HEK293T (cell line): Measurements from ENCODE around the gene SPRY1.

Experiments used
- ARNT ChIP-seq: fragments of 450-650 bp; IDR thresholded peaks from 2 replicates; pipeline ENCODE4 v1.6.1; 2017; ENCODE audit warnings: mild to moderate bottlenecking
- BHLHE40 ChIP-seq: fragments of 450-650 bp; IDR thresholded peaks from 2 replicates; pipeline ENCODE4 v1.6.1; 2016; ENCODE audit warnings: mild to moderate bottlenecking, moderate library complexity, borderline replicate concordance
- CTBP1 ChIP-seq: fragments of 450-650 bp; IDR thresholded peaks from 2 replicates; pipeline ENCODE4 v1.6.1; 2016; ENCODE audit warnings: borderline replicate concordance
- ELF4 ChIP-seq: fragments of 450-650 bp; IDR thresholded peaks from 2 replicates; pipeline ENCODE4 v1.6.1; 2017; ENCODE audit warnings: antibody characterized with exemption
- FOXA1 ChIP-seq: fragments of 450-650 bp; IDR thresholded peaks from 2 replicates; pipeline ENCODE4 v1.6.1; 2016; ENCODE audit warnings: mild to moderate bottlenecking
- FOXK2 ChIP-seq: fragments of 450-650 bp; IDR thresholded peaks from 2 replicates; pipeline ENCODE4 v1.6.1; 2016; ENCODE audit warnings: mild to moderate bottlenecking
- FOXM1 ChIP-seq: fragments of 450-650 bp; IDR thresholded peaks from 2 replicates; pipeline ENCODE4 v1.6.1; 2017; ENCODE audit warnings: mild to moderate bottlenecking, borderline replicate concordance
- PKNOX1 ChIP-seq: fragments of 450-650 bp; IDR thresholded peaks from 2 replicates; pipeline ENCODE4 v1.6.1; 2016
- SP1 ChIP-seq: fragments of 450-650 bp; IDR thresholded peaks from 2 replicates; pipeline ENCODE4 v1.6.1; 2017

- TF ChIP-seq CTBP1 (no peak), FOXM1 (no peak), SP1 (no peak), FOXA1 (no peak), FOXK2 (no peak), ARNT (no peak), ELF4 (no peak), BHLHE40 (no peak), PKNOX1 (no peak)
Measured at GRCh38 chr4:123381996-123382395, 14.6 kb upstream of the SPRY1 start.
